H1 (cell line): ENCODE measurements around the gene SLC25A15. TPM values are rescaled to one million over a fixed set of nuclear protein-coding genes. Genes with fewer than 3 reads are reported as not detected.

Experiments
- CHD7 ChIP-seq: fragments of 300-600 bp; sonication (generic); IDR thresholded peaks from 2 replicates; pipeline ENCODE4 v1.7.1; 2012; ENCODE audit warnings: low read length, moderate library complexity, mild to moderate bottlenecking, inconsistent platforms; ENCODE audit not compliant: insufficient replicate concordance
- NRF1 ChIP-seq: IDR thresholded peaks from 2 replicates; pipeline ENCODE4 v1.6.1; 2011; ENCODE audit warnings: mild to moderate bottlenecking, low read depth, low read length, improper control_type of control experiment
- polyA plus RNA-seq, 7 experiments: library from polyadenylated mRNA; depleted of rRNA in 3 of 7; stranded (reverse) in 5 of 7; unstranded in 2 of 7; fragments of >200 nt in 5 of 7; fragments of 200-250 nt in 2 of 7; gene quantifications; 1 replicate in 5 of 7; 2 replicates in 1 of 7; 4 replicates in 1 of 7; pipeline versions ENCODE4 v1.2.1 to v1.2.3, GENCODE V29; 2011 to 2013; ENCODE audit warnings: missing spikeins in 2 of 7, mixed read lengths in 2 of 7
- total RNA-seq: library from RNA; stranded (reverse); fragmentation: NEBNext Ultra II Directional; extraction: Animal tissue kit (Norgen Biotek cat#: 25700); gene quantifications from 2 replicates; pipeline ENCODE4 v1.2.1, GENCODE V29; 2021

SLC25A15 gene
- total and polyA plus RNA-seq, 2 of the 8 experiments (the other 6 are each of a cell fraction or from before 2014, with no cell fraction given), result 12.4 to 23.4 TPM

- no peak for TF ChIP-seq CHD7
- TF ChIP-seq NRF1, result no peak
These were observed 14.7 kb upstream of the SLC25A15 start (continued) for GRCh38 chr13:40774672-40775071.
